H1 (cell line): ENCODE results near the gene NUP43. TPM values are rescaled to one million over a fixed set of nuclear protein-coding genes. Genes with fewer than 3 reads are reported as not detected.

Source experiments
- CTCF ChIA-PET: fragments of 300-600 bp; sonication (Branson Sonifier 250); formaldehyde crosslinking; loops from one replicate; lab custom pipeline; 2021; ENCODE audit not compliant: partially characterized antibody; lab: Charles Lee
- POLR2A ChIA-PET: fragments of 300-600 bp; sonication (Branson Sonifier 250); formaldehyde crosslinking; loops from one replicate; lab custom pipeline; 2021; ENCODE audit warnings: inconsistent platforms; ENCODE audit not compliant: partially characterized antibody; lab: Charles Lee
- DNase-seq, 2 experiments: peaks; one replicate each; pipeline versions ENCODE4 v3.0.0 to v3.0.0-alpha.2; 2010 to 2022; ENCODE audit warnings: low spot score in 2 of 2, low read depth in 1 of 2, mixed read lengths in 1 of 2
- FAIRE-seq: peaks from 2 replicates; lab custom pipeline; 2011; peaks lifted over from hg19 to GRCh38; lab: Jason Lieb, UNC
- H2AFZ ChIP-seq: 2 replicates; pipeline ENCODE4 v1.8.1; 2012; ENCODE audit warnings: low read length, inconsistent platforms
- H2AK5ac ChIP-seq: 2 replicates; pipeline ENCODE4 v1.6.1; 2013; ENCODE audit warnings: low read depth, low read length
- H2BK120ac ChIP-seq: replicated peaks from 2 replicates; pipeline ENCODE3; 2013; ENCODE audit warnings: low read depth, low read length, inconsistent platforms
- H2BK12ac ChIP-seq: 2 replicates; pipeline ENCODE4 v1.6.1; 2013; ENCODE audit warnings: low read depth, low read length
- H2BK15ac ChIP-seq: 2 replicates; pipeline ENCODE4 v1.6.1; 2013; ENCODE audit warnings: low read length
- H2BK20ac ChIP-seq: 2 replicates; pipeline ENCODE4 v1.6.1; 2013; ENCODE audit warnings: low read length
- H2BK5ac ChIP-seq: 2 replicates; pipeline ENCODE4 v1.6.1; 2013; ENCODE audit warnings: low read depth, low read length
- H3K14ac ChIP-seq: 2 replicates; pipeline ENCODE4 v1.6.1; 2013; ENCODE audit warnings: inconsistent platforms; ENCODE audit not compliant: insufficient read length
- H3K18ac ChIP-seq: 2 replicates; pipeline ENCODE4 v1.6.1; 2013; ENCODE audit warnings: low read length; ENCODE audit errors: extremely low read depth
- H3K23ac ChIP-seq: 2 replicates; pipeline ENCODE4 v1.6.1; 2013; ENCODE audit warnings: inconsistent platforms; ENCODE audit not compliant: insufficient read length
- H3K23me2 ChIP-seq: 2 replicates; pipeline ENCODE4 v1.6.1; 2013; ENCODE audit warnings: low read depth, low read length
- H3K27ac ChIP-seq: 2 replicates; pipeline ENCODE4 v1.6.1; 2011; ENCODE audit warnings: low read depth, low read length, inconsistent platforms
- H3K27me3 ChIP-seq, 4 experiments: replicated peaks in 1 of 4; 1 replicate in 1 of 4; 2 replicates in 3 of 4; pipeline versions ENCODE4 v1.6.1 to v1.8.1; 2011 to 2013; ENCODE audit warnings: low read length in 3 of 4, mild to moderate bottlenecking in 3 of 4, inconsistent platforms in 2 of 4, mixed read lengths in 2 of 4, moderate library complexity in 1 of 4; ENCODE audit not compliant: control insufficient read depth in 3 of 4, insufficient read depth in 3 of 4; ENCODE audit errors: extremely low read depth in 1 of 4
- H3K36me3 ChIP-seq, 4 experiments: 2 replicates each; pipeline versions ENCODE4 v1.6.1 to v1.8.1; 2011 to 2013; ENCODE audit warnings: mild to moderate bottlenecking in 4 of 4, low read length in 3 of 4, moderate library complexity in 2 of 4, control low read depth in 1 of 4, inconsistent platforms in 1 of 4; ENCODE audit not compliant: insufficient read depth in 4 of 4, control insufficient read depth in 2 of 4
- H3K4ac ChIP-seq: replicated peaks from 2 replicates; pipeline ENCODE3; 2013; ENCODE audit warnings: low read length, low read depth, mixed read lengths, inconsistent platforms; ENCODE audit not compliant: insufficient read length
- H3K4me1 ChIP-seq, 4 experiments: replicated peaks in 1 of 4; 1 replicate in 1 of 4; 2 replicates in 3 of 4; pipeline versions ENCODE4 v1.6.1 to v1.8.1; 2011 to 2013; ENCODE audit warnings: low read length in 3 of 4, inconsistent platforms in 2 of 4, mixed read lengths in 1 of 4; ENCODE audit not compliant: insufficient read depth in 4 of 4, control insufficient read depth in 3 of 4
- H3K4me2 ChIP-seq, 2 experiments: 2 replicates each; pipeline versions ENCODE4 v1.6.1 to v1.8.1; 2011 to 2013; ENCODE audit warnings: low read depth in 2 of 2, low read length in 2 of 2, control low read depth in 1 of 2, inconsistent platforms in 1 of 2, mild to moderate bottlenecking in 1 of 2; ENCODE audit not compliant: insufficient read depth in 1 of 2
- H3K4me3 ChIP-seq, 4 experiments: fragments of 200-600, 300-600 bp in 1 of 4; sonication (generic), shearing (Covaris generic), sonication (Bioruptor Twin) in 1 of 4; 2 replicates each; pipeline versions ENCODE4 v1.5.1 to v1.8.1; 2011 to 2016; ENCODE audit warnings: low read length in 4 of 4, low read depth in 3 of 4, control low read depth in 2 of 4, inconsistent platforms in 2 of 4, mild to moderate bottlenecking in 2 of 4, mixed read lengths in 1 of 4, moderate library complexity in 1 of 4; ENCODE audit not compliant: insufficient read depth in 2 of 4; ENCODE audit errors: extremely low read depth in 1 of 4
- H3K56ac ChIP-seq: replicated peaks from 2 replicates; pipeline ENCODE3; 2013; ENCODE audit warnings: low read depth, mild to moderate bottlenecking, mixed read lengths, low read length, inconsistent platforms; ENCODE audit not compliant: insufficient read length
- H3K79me1 ChIP-seq: 2 replicates; pipeline ENCODE4 v1.6.1; 2013; ENCODE audit warnings: low read depth, low read length, control low read depth
- H3K79me2 ChIP-seq, 2 experiments: 2 replicates each; pipeline versions ENCODE4 v1.6.1 to v1.8.1; 2012 to 2013; ENCODE audit warnings: low read length in 2 of 2, mild to moderate bottlenecking in 2 of 2, inconsistent platforms in 1 of 2; ENCODE audit not compliant: insufficient read depth in 2 of 2, control insufficient read depth in 1 of 2
- H3K9ac ChIP-seq, 4 experiments: replicated peaks in 1 of 4; 1 replicate in 1 of 4; 2 replicates in 3 of 4; pipeline versions ENCODE4 v1.6.1 to v1.8.1; 2011 to 2013; ENCODE audit warnings: low read depth in 3 of 4, low read length in 3 of 4, control low read depth in 2 of 4, mild to moderate bottlenecking in 2 of 4, moderate library complexity in 2 of 4, inconsistent platforms in 1 of 4; ENCODE audit errors: extremely low read depth in 1 of 4
- H3K9me3 ChIP-seq, 2 experiments: 2 replicates each; pipeline versions ENCODE4 v1.6.1 to v1.8.1; 2012 to 2013; ENCODE audit warnings: mild to moderate bottlenecking in 2 of 2, moderate library complexity in 2 of 2, control low read depth in 1 of 2, inconsistent platforms in 1 of 2, low read depth in 1 of 2, low read length in 1 of 2, mixed read lengths in 1 of 2; ENCODE audit not compliant: insufficient read depth in 2 of 2
- H4K20me1 ChIP-seq, 2 experiments: replicated peaks in 1 of 2; 2 replicates each; pipeline versions ENCODE3 to v1.8.1; 2011 to 2013; ENCODE audit warnings: inconsistent platforms in 2 of 2, low read length in 2 of 2, mild to moderate bottlenecking in 1 of 2; ENCODE audit not compliant: insufficient read depth in 2 of 2, control insufficient read depth in 1 of 2
- H4K5ac ChIP-seq: 2 replicates; pipeline ENCODE4 v1.6.1; 2013; ENCODE audit warnings: low read length, low read depth, mixed read lengths, inconsistent platforms; ENCODE audit not compliant: insufficient read length
- H4K8ac ChIP-seq: 2 replicates; pipeline ENCODE4 v1.8.0; 2013; ENCODE audit warnings: mild to moderate bottlenecking, moderate library complexity, low read length, inconsistent platforms; ENCODE audit not compliant: insufficient read depth; ENCODE audit errors: extremely low read depth
- H4K91ac ChIP-seq: replicated peaks from 2 replicates; pipeline ENCODE3; 2013; ENCODE audit warnings: low read length, mixed read lengths, inconsistent platforms; ENCODE audit not compliant: insufficient read length
- BCL11A ChIP-seq, 2 experiments: IDR thresholded peaks; one replicate each; pipeline ENCODE4 v1.6.1; 2011; ENCODE audit warnings: low read depth in 2 of 2, low read length in 2 of 2, mild to moderate bottlenecking in 2 of 2
- POU5F1 ChIP-seq: IDR thresholded peaks from 2 replicates; pipeline ENCODE4 v1.6.1; 2011; ENCODE audit warnings: low read depth, mild to moderate bottlenecking, low read length, moderate library complexity
- WGBS, 2 experiments: shearing (Covaris generic) in 1 of 2; methylation state at CpG; one replicate each; pipeline versions ENCODE4 v1.1.6 to v1.1.7; 2013 to 2015; ENCODE audit warnings: low lambda C conversion rate in 2 of 2, mixed read lengths in 2 of 2, inconsistent platforms in 1 of 2, low coverage in 1 of 2, missing lambda C conversion rate in 1 of 2; ENCODE audit not compliant: insufficient replicate concordance in 2 of 2, insufficient coverage in 1 of 2, insufficient read length in 1 of 2; ENCODE audit errors: extremely low coverage in 1 of 2, missing lambda C conversion rate in 1 of 2; 5-methylcytosine and 5-hydroxymethylcytosine counted together
- polyA plus RNA-seq, 7 experiments: library from polyadenylated mRNA; depleted of rRNA in 3 of 7; stranded (reverse) in 5 of 7; unstranded in 2 of 7; fragments of >200 nt in 5 of 7; fragments of 200-250 nt in 2 of 7; gene quantifications; 1 replicate in 5 of 7; 2 replicates in 1 of 7; 4 replicates in 1 of 7; pipeline versions ENCODE4 v1.2.1 to v1.2.3, GENCODE V29; 2011 to 2013; ENCODE audit warnings: missing spikeins in 2 of 7, mixed read lengths in 2 of 7
- total RNA-seq: library from RNA; stranded (reverse); fragmentation: NEBNext Ultra II Directional; extraction: Animal tissue kit (Norgen Biotek cat#: 25700); gene quantifications from 2 replicates; pipeline ENCODE4 v1.2.1, GENCODE V29; 2021

The NUP43 gene
- total and polyA plus RNA-seq, 2 of the 8 experiments (the other 6 are each of a cell fraction or from before 2014, with no cell fraction given): 25.2 to 83.4 TPM

DNA sequence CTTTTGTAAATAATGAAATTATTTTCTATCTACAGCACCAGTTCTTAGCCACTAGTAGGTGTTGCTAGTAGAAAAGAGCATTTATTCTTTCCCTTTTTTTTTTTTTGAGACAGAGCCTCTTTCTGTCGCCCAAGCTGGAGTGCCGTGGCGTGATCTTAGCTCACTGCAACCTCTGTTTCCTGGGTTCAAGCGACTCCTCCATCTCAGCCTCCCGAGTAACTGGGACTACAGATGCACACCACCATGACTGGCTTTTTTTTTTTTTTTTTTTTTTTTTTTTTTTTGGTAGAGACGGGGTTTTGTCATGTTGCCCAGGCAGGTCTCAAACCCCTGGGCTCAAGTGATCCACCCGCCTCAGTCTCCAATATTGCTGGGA is 9.9 kb upstream of the NUP43 start:
- Histone ChIP-seq H4K20me1 (peaks cover 2 to 5% of the 10 kb centered on the region in 2 experiments), H3K56ac (no peak overlapping the region), H2AK5ac (no peak overlapping the region), H2BK12ac (no peak overlapping the region), H3K23ac (no peak overlapping the region), H3K27me3 (no peaks in the 10 kb centered on the region), H3K18ac (no peak overlapping the region), H3K79me2 (peaks cover 4 to 69% of the 10 kb centered on the region in 2 experiments), H3K36me3 (peaks cover 0 to 4% (median 0%) of the 10 kb centered on the region in 4 experiments; a peak in 1 of 8 replicates), H3K4me1 (no peaks in the 10 kb centered on the region), H3K14ac (no peak overlapping the region), H2BK5ac (no peak overlapping the region), H4K5ac (no peak overlapping the region), H2AFZ (no peak overlapping the region), H4K91ac (no peak overlapping the region), H3K79me1 (no peaks in the 10 kb centered on the region; the same call in 1 of the 2 replicates), H3K9me3 (no peaks in the 10 kb centered on the region), H3K27ac (no peak overlapping the region), H3K4me3 (no peak overlapping the region), H2BK120ac (no peak overlapping the region), H4K8ac (no peak overlapping the region), H2BK15ac (no peak overlapping the region), H3K4me2 (no peak overlapping the region), H3K9ac (no peak overlapping the region), H3K23me2 (no peaks in the 10 kb centered on the region), H2BK20ac (no peak overlapping the region), H3K4ac (no peak overlapping the region)
- WGBS, 2 experiments: 71% methylated on average over 1 of the region's 7 CpGs; no CpG with 5 or more reads in 1 of the 2 experiments
- FAIRE-seq: no peak
- TF ChIP-seq POU5F1 (no peak), BCL11A (IDR thresholded peaks at IDR 0.05; ENCODE audit: low read depth in 2 of 2, low read length in 2 of 2) (no peak)
- CTCF ChIA-PET: interaction anchor here (1.2 kb wide), 2 partner anchors 10 to 187 kb away, joined by 3 to 4 read pairs; partner anchors contain the start of gene NUP43
- POLR2A ChIA-PET: interaction anchor here (0.6 to 2.4 kb wide), 2 partner anchors 10 to 93 kb away, joined by 3 to 6 read pairs; partner anchors contain the start of gene NUP43
- DNase-seq: no peak
